ENCODE data around the gene VIL1.

The VIL1 gene

DNA sequence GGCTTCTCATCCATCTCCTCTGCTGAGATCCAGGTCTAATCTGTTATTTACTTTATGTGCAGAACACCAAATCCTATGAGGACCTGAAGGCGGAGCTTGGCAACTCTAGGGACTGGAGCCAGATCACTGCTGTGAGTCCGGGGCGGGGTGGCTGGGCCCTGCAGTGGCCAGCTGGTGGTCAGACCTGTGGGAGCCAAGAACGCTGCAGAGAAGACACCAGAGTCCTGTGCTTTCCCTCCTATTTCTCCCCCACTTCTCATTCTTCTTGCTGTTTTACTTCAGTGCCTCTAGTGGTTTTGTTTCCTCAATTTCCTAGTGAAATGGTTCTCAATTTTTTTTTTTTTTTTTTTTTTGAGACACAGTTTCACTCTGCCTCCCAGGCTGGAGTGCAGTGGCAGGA lies 19.7 kb downstream of the VIL1 start:
- no peak for DNase-seq (ENCODE audit: low read depth)

DNA sequence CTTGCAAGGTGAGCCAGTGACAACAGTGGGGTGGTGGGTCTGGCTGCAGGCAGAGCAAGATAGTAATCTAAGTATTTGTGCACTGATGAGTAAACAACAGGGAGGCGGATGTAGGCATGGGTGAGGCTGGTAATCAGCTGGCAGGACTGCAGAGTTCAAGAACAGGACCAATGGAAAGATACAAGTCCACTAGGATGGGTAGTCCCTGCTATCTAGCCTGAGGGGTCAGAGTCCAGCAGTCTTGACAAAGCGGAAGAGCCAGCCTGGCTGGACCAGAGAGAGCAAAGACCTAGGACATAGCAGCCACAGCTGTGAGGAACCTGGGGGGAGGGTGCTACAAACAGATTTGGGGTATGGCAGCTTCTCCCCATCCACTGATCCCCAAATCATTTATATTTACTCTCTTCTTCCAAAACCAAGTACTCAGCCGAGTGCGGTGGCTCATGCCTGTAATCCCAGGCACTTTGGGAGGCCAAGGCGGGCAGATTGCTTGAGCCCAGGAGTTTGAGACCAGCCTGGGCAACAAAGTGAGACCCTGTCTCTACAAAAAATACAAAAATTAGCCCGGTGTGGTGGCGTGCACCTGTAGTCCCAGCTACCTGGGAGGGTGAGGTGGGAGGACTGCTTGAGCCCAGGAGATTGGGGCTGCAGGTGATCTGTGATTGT lies 25.9 kb downstream of the VIL1 start:
- DNase-seq (ENCODE audit: low read depth), result no peak

DNA sequence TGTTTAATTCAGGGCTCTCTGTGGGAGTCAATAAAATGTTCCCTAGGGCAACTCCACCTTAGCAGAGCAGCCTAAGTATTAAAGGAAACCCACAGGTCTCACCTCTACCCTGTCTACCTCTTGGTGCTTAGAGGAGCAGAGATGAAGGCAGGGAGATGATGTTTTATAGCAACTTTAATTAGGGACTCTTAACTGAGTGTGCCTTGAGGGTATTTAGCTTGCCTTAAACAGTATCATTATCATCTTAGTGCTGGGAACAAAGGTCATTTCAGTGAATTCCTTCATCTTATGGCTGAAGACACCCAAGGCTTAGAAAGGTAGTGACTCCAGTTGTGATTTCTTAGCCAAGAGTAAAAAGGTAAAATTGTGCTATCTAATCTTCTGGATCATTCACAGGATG lies 26.7 kb downstream of the VIL1 start:
- no peak for DNase-seq (ENCODE audit: low read depth)

DNA sequence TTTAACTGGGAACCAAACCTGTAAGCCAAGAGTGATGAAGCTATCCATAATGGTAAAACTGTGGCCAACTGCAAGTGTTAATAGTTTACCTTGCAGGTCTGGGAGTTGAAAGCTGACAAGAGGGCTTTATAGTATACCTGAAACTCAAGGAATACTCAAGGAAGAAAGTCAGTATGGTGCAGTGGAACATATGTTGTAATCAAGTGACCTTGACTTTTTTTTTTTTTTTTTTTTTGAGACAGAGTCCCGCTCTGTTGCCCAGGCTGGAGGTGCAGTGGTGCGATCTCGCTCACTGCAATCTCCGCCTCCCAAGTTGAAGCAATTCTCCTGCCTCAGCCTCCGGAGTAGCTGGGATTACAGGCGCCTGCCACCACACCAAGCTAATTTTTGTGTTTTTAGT lies 27.6 kb downstream of the VIL1 start:
- no peak for DNase-seq (ENCODE audit: low read depth)

DNA sequence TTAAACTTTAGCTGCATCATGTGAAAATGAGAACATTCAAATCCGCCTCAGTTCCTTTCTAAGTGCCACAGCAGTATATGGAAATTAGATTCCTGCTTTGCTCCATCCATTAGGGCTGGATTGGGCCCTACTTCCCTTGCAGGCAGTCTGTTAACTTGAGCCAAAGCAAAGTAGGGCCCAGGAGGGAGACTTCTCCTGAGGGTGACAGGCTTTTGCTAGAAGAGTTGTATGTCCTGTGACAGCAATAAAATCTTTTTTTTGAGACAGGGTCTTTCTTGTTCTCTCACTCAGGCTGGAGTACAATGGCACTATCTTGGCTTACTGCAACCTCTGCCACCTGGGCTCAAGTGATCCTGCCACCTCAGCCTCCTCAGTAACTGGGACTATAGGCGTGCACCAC lies 28.1 kb downstream of the VIL1 start:
- no peak for DNase-seq (ENCODE audit: low read depth)

DNA sequence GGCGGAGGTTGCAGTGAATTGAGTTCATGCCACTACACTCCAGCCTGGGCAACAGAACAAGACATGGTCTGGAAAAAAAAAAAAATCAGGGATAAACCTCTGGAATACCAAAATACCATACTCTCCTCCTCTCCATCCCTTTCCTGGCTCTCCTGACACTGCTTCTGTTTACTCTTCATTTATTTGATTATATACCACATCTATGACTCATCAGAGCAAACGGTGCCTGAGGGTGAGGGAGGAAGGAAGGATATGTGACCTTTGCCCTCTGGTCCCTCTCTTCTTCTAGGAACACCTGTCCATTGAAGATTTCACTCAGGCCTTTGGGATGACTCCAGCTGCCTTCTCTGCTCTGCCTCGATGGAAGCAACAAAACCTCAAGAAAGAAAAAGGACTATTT lies 30.0 kb downstream of the VIL1 start:
- DNase-seq (ENCODE audit: low read depth), result no peak

DNA sequence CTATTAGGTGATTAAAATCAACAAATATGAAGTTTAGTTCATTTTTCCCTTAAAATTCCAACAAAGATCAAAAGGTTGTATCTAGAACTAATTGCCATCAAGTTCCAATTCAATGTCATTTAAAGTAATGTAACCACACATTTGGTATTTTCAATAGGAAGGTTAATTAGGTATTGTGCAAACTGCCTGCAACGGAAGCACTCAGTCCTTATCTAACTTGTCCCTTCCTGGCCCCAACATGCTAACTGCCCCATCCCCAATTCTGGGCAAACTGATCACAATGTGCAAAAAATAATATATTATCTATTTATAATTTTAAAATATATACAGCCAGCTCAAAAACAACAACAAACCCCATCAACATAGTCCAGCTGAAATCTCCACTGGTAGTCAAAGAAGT lies 33.2 kb downstream of the VIL1 start:
- no peak for DNase-seq (ENCODE audit: low read depth)

DNA sequence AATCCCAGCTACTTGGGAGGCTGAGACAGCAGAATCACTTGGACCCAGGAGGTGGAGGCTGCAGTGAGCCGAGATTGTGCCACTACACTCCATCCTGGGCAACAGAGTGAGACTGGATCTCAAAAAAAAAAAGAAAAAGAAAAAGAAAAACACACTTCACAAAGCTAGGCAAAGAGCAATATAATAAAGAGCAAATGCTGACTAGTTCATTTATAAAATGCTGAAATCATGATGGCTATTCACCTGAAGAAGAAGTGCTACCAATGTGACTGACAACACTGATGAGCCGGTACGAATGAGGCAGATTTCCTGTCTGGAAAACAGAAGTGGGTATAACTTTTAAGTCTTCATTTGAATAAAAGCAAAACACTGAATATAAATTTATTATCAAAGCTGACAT lies 37.9 kb downstream of the VIL1 start:
- DNase-seq (ENCODE audit: low read depth), result no peak

DNA sequence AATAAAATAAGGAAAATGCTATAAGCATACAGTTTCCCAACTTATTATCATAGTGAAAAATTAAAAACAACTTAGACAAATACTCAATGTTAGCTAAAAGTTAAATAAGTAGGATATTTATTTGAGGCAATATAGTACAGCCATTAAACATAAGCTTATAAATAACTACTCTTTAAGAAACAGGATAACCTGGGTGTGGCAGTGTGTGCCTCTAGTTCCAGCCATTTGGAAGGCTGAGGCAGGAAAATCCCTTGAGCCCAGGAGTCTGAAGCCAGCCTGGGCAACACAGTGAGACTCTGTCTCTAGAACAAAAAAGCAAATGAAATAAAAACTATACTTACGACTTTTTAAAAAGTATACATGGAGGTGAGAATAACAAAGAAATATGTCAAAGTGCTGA lies 39.7 kb downstream of the VIL1 start:
- no peak for DNase-seq (ENCODE audit: low read depth)

DNA sequence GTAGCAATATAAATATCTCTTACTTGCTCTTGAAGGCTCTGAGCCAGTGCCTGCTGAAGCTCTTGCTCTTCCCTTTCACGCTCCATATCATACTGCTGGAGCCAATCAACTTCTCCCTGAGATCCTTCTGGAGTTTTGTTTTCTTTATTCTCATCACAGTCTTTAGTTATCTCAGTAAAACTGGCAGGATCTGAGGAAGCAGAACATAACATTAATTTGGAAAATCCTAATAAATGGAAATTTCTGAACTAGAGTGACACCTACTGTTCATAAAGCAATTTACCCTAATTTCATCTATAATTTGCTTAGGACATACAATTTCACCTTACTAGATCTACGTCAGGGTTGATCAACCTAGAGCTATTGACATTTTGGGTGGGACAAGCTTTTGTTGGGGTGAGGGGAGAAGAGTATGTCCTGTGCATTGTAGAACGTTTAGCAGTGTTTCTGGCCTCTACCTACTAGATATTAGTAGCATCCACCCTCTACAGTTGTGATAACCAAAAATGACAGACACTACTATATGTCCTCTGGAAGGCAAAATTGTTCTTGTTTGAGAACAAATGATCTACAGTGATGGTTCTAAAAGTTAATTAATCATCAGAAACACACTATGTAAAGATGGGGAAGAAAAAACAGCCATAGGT lies 47.2 kb downstream of the VIL1 start:
- no peak for DNase-seq (ENCODE audit: low read depth)

DNA sequence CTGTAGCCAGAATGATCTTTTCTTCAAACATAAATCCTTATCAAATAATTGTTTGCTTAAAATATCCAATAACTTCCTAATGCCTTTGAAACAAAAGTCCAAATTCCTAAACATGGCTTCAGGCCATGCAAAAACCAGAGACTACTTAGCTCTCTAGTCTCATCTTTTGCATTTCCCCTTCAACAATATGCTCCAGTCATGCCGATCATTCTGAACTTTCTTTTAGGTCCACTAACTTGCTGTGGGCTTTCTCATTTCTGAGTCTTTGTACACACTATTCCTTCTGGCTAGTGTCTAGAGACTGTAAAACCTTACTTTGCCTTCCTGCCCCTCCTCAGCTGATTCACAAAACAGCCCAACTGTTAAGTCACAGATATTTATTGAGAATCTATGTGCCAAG lies 51.5 kb downstream of the VIL1 start:
- no peak for DNase-seq (ENCODE audit: low read depth)

DNA sequence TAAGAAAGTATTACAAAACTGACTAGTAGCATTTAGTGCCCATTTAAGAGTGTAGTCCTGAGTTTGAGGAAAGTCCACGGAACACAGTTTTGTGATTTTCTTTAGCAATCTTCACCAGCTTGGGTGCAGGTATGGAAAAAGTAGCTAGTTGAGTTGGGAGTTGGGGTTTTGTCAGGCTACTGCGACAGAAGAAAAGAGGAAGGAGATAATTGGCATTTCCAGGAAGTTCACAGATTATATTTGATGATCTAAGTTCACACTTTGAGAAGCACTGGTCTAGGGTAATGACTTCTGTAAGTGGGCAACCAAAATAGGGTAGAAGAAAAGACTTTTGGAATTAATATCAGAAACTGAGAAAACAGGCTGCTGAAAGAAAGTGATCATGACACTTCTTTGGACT lies 52.1 kb downstream of the VIL1 start:
- no peak for DNase-seq (ENCODE audit: low read depth)

DNA sequence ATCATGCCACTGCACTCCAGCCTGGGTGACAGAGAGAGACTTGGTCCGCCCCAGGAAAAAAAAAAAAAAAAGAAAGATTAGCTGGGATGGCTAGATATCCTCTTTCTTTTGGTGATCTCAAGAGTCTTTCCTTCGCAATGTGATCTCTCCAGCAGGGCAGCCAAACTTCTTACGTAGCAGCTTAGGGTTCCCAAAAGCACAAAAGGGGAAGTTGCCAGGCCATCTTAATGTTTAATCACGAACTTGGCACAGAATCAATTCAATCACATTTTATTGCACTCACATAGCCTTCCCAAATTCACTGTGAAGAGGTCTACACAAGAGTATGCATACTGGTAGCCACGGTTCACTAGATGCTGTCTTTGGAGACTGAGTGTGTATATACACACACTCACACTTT lies 53.1 kb downstream of the VIL1 start:
- no peak for DNase-seq (ENCODE audit: low read depth)

DNA sequence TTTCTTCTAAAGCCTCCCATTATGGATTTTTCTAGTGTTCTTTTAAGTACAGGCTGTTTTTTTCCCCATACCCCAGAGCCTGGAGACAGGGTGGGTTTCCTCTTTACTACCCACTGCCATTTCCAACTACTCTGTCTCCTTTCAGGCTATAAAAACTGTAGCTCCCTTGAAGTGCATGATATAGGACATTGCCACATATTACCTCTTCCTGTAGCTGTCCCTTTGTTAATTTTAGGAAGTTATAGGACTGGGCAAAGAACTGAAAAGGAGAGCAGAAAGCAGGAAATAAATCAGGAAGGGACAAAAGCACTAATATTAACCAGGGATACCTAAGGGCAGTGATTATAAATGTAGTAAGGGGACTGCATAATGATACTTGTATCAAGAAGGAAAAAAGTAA lies 54.1 kb downstream of the VIL1 start:
- DNase-seq (ENCODE audit: low read depth), result no peak

DNA sequence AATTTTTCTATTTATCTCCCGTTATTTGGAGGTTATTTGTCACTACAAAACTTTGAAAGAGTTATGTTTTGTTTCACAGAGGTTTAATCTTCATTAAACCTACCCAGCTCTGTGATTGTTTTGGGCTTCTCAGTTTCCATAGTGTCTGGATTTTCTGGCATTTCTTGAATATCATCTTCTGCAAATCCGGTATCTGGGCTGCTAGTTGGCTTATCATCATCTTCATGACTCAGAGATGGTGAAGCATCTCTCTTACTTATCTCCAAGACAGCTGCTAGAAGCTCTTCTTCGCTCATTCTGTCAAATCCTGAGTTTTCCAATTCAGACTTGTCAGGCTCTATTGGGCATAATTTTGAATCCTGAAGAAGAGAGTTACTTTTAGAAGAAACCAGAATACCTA lies 55.6 kb downstream of the VIL1 start:
- no peak for DNase-seq (ENCODE audit: low read depth)

DNA sequence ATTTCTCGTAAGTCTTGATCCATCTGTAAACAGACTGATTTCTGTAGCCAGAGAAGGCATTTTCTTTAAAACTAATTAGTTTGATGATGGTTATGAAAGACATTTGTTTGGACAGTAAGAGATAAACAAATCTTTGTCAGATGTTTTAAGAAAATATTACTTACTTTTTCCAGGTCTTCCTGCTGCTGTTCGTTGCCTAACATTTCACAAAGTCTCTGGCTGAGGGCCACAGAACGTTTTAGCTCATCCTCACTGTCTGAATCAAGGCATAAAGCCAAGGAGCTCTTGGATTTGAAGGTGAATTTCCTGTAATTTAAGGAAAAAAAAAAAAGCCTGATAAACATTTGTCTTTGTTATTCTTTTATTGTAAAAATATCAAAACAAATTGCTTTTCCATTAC lies 57.8 kb downstream of the VIL1 start:
- no peak for DNase-seq (ENCODE audit: low read depth)

DNA sequence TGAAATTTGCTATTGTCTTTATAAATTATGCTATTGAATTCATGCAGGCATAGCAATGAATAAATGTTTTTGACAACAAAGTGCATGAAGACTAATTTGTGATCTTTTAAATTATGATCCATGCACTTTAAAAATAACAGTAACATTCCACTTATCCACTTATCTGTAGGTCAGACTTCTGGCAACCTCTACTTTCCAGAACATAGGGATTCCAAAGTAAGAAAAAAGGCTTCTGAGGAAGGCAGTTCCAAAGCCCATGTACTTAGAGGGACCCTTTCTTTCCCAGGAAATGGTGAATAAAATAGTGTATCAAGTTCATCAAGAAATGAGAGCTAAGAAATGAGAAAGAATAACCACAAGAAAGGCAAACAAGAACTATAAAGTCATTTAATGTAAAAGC lies 58.3 kb downstream of the VIL1 start:
- no peak for DNase-seq (ENCODE audit: low read depth)

DNA sequence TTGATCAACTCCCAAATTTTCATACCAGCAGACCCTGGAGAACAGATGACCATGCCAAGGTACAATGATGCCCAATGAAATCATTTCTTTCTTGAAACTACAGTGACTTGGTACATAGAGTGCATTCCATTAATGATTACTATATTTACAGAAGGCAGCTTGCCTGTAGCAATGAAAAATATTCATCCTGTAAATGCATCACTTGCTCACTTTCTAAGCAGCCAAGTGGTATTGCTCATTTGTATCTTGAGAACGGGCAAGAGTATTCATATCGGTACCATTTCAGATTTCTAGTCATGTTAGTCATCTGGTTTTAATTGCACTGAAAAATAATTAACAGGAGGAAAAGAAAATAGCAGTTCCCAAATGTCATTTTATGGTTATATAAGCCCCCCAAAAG lies 59.6 kb downstream of the VIL1 start:
- DNase-seq (ENCODE audit: low read depth), result no peak

DNA sequence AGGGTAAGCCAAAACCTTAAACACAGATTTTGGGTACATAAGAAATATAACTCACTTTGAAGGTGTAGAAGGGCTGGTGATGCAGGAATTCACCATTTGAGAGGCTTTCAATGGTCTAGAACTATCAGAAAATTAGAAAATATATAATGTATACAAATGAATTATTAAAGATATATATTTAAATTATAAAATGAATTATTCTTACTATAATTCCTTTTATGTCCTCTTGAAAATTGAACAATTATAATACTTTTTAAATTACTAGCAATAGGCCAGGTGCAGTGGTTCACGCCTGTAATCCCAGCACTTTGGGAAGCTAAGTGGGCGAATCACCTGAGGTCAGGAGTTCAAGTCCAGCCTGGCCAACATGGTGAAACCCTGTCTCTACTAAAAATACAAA lies 60.7 kb downstream of the VIL1 start:
- DNase-seq (ENCODE audit: low read depth), result no peak

DNA sequence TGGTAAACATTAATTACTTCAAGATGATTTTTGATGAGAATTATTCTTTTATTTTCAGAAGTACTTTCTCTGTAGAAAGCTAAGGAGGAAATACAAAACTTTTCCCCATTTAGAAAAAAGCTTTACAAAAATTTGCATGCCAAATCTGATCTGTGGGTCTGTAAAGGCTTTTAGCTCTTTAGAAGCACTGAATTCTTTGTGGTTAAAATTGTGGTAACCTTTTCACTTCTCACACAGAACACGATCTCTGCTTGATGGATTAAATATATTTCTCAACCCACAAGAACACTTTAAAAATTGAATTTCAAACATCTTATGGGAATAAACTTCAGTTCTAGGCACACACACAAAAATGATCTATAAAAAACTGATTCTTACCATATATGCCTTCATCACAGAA lies 63.7 kb downstream of the VIL1 start:
- DNase-seq (ENCODE audit: low read depth), result no peak

DNA sequence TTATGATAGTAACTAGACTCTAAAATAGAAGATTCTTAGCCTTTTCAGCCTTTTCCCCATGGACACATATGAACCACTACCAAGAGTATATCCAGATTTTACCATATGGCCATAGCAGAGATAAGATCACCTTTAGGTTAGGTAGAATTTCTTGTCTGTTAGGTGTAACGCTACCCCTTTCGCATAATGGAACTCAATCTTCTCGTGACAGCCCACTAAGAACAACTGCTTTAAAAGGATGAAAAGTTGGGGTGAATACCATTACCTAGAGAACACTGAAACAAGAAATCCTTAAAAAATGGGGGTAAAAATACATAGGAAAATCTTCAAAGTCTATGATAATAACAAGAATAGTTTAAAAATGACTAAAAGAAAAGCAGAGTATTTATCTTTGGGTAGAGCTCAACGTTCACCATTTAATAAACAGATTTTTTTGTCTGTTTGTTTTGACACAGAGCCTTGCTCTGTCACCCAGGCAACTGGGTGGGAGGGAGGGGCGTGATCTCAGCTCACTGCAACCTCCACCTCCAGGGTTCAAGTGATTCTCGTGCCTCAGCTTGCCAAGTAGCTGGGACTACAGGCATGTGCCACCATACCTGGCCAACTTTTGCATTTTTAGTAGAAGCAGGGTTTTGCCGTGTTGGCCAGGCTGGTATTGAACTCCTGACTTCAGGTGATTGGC lies 67.2 kb downstream of the VIL1 start:
- DNase-seq (ENCODE audit: low read depth), result no peak

DNA sequence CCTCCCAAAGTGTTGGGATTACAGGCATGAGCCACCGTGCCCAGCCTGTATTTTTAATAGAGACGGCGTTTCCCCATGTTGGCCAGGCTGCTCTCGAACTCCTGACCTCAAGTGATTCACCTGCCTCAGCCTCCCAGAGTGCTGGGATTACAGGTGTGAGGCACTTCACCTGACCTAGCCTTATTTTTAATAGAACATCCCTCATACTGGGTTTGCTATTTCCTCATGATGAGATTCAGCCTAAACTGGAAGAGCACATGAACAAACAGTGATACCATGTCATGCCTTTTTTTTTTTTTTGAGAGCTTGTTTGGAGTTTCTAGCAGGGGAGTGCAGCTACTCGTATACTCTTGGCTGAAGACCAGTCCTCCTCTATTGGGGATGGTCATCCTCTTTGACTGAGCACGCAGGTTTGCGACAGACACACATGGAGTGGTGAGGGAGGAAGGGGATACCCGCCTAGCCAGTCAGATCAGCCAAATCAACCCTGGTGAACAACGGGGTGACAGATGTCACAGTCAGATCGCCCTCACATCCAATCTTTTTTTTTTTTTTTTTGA lies 81.7 kb downstream of the VIL1 start:
- DNase-seq (ENCODE audit: low read depth), result no peak

DNA sequence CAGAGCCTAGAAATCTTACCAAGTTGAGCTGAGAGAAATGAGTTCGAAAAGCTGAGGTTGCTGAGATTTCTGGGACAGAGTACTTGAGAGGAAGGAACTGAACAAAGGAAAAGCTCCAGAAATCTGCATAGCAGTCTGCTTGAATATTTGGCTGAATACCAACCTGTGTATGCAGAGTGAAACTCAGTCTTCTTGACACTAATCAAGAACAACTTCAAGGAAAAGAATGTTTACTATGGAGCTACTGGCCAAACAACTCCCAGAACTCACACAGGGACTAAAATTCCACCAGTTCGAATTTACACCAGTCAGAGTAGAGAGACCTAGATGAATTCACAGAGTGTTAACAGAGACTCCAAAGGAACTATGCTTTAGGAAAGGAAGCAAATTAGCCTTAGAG lies 82.7 kb downstream of the VIL1 start:
- DNase-seq (ENCODE audit: low read depth), result no peak
